ES-I3 (cell line): ENCODE measurements around the gene SYNPO2.

Experiments
- H3K36me3 ChIP-seq: 2 replicates; pipeline ENCODE4 v1.6.1; 2013; ENCODE audit warnings: mild to moderate bottlenecking, low read length, control low read depth, moderate library complexity; ENCODE audit not compliant: insufficient read depth
- H3K4me1 ChIP-seq: 2 replicates; pipeline ENCODE4 v1.6.1; 2013; ENCODE audit warnings: mild to moderate bottlenecking, control low read depth, low read length; ENCODE audit not compliant: insufficient read depth
- H3K9ac ChIP-seq: 2 replicates; pipeline ENCODE4 v1.6.1; 2013; ENCODE audit warnings: low read depth, mild to moderate bottlenecking, low read length, moderate library complexity
- H3K9me3 ChIP-seq: 2 replicates; pipeline ENCODE4 v1.6.1; 2013; ENCODE audit warnings: mild to moderate bottlenecking, low read length, moderate library complexity; ENCODE audit not compliant: control insufficient read depth, insufficient read depth

The SYNPO2 gene

DNA sequence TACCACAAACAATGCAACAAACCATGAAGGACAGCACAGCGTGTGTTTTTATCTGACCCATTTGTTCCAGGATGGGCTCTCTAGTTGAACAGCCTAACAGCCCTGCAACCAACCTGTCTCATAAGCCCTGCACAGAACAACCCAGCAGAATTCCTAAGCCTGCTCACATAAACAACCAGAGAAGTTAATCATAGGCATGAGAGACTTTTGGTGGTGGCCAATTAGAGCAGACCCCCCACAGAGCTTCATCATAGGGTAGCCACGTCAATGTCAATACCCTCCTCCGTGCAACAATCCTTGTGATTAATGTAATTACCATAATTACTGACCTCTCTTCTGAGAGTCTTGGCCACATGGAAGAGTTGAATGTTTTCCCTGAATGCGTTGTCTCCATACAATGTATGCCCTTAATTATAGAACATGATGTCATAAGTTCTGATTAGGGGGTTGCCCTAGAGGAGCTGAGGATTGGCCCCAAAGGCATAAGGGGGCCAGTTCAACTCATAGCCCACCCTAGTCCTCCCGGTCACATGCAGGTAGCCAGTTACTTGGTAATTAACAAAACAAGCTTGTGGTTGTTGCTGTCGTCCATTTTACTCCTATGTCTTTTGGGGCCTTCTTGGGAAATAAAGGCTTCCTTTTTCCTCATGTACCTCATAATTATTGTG, 92.7 kb downstream of the SYNPO2 start:
- H3K36me3 ChIP-seq: no peaks in the 10 kb centered on the region
- H3K9ac ChIP-seq: no peak overlapping the region
- H3K4me1 ChIP-seq: no peaks in the 10 kb centered on the region; the same call in 1 of the 2 replicates
- H3K9me3 ChIP-seq: no peaks in the 10 kb centered on the region

GRCh38 chr4:118981839-118982381, 93.3 kb downstream of the SYNPO2 start:
- Histone ChIP-seq H3K4me1 (no peaks in the 10 kb centered on the region; the same call in 1 of the 2 replicates), H3K9me3 (no peaks in the 10 kb centered on the region), H3K36me3 (no peaks in the 10 kb centered on the region), H3K9ac (no peak overlapping the region)

DNA sequence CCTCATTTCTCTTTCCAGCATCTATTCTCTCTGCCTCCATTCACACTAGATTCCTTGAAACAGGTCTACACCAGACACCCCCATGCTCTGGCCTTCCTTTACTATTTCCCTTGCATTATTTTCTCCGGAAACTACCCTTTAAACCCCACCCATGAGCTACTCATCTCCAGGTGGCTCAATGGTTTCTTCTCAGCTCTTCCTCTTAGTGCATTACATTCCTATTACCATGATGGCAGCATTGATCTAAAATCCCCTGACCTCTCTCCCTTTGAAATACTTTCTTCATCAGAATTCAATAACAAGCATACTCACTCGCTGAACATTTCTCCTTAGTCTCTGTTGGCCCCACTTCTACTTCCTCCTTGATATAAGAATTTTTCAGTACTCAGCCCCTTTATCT, 94.6 kb downstream of the SYNPO2 start:
- H3K9me3 ChIP-seq: no peaks in the 10 kb centered on the region
- no peaks in the 10 kb centered on the region; the same call in 1 of the 2 replicates for H3K4me1 ChIP-seq
- H3K36me3 ChIP-seq: no peaks in the 10 kb centered on the region
- H3K9ac ChIP-seq: no peak overlapping the region

DNA sequence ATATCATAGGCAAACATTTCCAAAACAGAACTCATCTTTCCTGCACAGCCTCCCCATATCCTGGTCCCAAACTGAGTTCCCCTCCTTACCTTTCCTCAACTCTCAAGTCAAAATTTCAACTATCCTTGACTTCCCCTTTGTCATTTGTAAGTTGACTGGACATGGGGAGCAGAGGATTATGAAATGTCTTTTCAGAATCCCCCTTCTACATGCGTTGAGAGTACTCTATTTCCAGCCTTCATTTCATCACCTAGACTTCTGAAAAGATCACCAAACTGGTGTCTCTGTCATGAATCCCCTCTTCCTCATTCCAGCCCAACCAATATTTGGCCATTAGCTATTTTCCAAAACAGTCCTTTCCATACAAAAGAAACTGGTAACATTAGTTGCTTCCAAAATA, 95.2 kb downstream of the SYNPO2 start:
- no peaks in the 10 kb centered on the region for H3K36me3 ChIP-seq
- H3K9me3 ChIP-seq: no peaks in the 10 kb centered on the region
- H3K9ac ChIP-seq: no peak overlapping the region
- H3K4me1 ChIP-seq: no peaks in the 10 kb centered on the region; the same call in 1 of the 2 replicates

DNA sequence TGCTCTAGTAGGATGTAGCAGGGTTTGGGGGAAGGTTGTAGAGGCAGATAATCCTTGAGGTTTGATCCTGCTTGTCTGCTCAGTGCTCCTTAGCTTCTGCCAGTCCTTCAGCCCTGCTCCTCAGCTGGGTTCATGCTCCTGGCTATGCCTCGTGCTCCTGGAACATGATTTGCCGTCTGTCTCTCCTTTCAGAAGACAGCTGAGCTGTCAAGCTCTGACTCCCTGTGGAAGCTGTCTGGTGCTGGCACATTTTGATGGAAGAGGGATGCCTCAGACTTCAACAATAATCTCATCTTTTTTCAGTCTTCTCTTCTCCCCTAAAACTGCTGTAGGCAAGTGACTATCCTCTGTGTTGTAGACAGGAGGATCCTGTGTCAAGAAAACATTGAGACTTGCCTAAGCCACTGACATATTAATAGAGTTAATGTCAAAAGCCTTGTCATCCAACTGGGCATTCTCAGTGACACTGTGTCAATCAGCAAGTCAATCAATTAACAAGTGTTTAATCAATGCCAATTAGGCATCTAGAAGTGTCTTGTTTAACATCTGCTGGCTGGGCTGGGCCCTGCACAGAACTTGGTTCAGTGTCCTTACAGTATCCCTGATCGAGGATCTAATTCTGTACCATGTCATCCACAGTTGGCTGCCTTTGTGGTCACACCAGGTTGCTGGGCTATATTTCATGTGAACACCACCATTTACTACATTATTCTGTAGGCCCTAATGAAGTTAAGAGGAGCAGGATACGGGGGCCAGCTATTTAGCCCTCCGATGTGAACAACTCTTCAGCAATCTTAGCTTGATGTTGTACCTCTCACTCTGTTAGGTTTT, 96.7 kb downstream of the SYNPO2 start:
- Histone ChIP-seq H3K36me3 (no peaks in the 10 kb centered on the region), H3K9ac (no peak overlapping the region), H3K4me1 (no peaks in the 10 kb centered on the region; the same call in 1 of the 2 replicates), H3K9me3 (no peaks in the 10 kb centered on the region)

GRCh38 chr4:118987959-118988634, 99.4 kb downstream of the SYNPO2 start:
- Histone ChIP-seq H3K9me3 (no peaks in the 10 kb centered on the region), H3K4me1 (no peaks in the 10 kb centered on the region), H3K9ac (no peak overlapping the region), H3K36me3 (no peaks in the 10 kb centered on the region)

DNA sequence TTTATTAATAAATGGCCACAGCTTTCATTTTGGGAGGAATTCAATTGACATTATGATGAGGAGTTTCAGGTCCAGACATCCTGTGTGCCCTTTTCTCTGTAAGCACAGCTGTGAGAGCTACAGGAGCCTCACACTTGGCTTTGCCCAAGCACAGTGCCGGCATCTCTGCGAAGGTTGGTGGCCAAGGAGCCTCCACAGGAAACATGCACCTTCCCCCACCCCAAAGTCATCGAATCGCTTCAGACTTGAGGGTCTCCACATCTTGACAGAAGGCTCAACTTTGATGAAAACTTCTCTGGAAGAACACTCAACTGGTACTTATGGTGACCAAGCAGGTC, 100.0 kb downstream of the SYNPO2 start:
- Histone ChIP-seq H3K36me3 (no peaks in the 10 kb centered on the region), H3K9me3 (no peaks in the 10 kb centered on the region), H3K9ac (no peak overlapping the region)

GRCh38 chr4:118989098-118990080, 100.7 kb downstream of the SYNPO2 start:
- Histone ChIP-seq H3K9ac (no peak overlapping the region), H3K36me3 (no peaks in the 10 kb centered on the region), H3K4me1 (no peaks in the 10 kb centered on the region), H3K9me3 (no peaks in the 10 kb centered on the region)

More for the DNA sequence above, 100.0 kb downstream of the SYNPO2 start:
- no peaks in the 10 kb centered on the region for H3K4me1 ChIP-seq

DNA sequence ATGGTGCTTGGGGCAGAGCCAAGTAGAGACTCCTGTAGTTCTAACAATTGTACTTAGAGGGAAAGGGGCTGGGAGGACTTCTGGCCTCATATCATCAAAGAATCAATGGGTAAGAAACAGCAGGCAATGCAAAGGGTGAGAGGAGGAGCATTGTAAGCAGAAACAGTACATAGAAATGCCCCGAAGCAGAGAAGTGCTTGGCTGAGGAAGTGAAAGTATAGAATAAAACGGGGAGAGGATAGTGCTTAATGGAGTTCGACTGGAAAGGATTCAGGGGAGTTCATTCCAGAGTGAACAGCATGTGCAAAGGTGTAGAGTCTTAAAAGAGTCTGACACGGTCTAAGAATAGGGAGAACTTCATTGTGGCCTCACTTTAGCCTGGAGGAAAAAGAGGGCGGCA, 103.0 kb downstream of the SYNPO2 start:
- Histone ChIP-seq H3K4me1 (no peaks in the 10 kb centered on the region), H3K36me3 (no peaks in the 10 kb centered on the region), H3K9ac (no peak overlapping the region), H3K9me3 (no peaks in the 10 kb centered on the region)

GRCh38 chr4:118992149-118992548, 103.5 kb downstream of the SYNPO2 start:
- no peaks in the 10 kb centered on the region for H3K36me3 ChIP-seq
- H3K9ac ChIP-seq: no peak overlapping the region
- H3K9me3 ChIP-seq: no peaks in the 10 kb centered on the region
- H3K4me1 ChIP-seq: no peaks in the 10 kb centered on the region

GRCh38 chr4:118993333-118993732, 104.7 kb downstream of the SYNPO2 start:
- Histone ChIP-seq H3K4me1 (no peaks in the 10 kb centered on the region), H3K9ac (no peak overlapping the region), H3K9me3 (no peaks in the 10 kb centered on the region), H3K36me3 (no peaks in the 10 kb centered on the region)

DNA sequence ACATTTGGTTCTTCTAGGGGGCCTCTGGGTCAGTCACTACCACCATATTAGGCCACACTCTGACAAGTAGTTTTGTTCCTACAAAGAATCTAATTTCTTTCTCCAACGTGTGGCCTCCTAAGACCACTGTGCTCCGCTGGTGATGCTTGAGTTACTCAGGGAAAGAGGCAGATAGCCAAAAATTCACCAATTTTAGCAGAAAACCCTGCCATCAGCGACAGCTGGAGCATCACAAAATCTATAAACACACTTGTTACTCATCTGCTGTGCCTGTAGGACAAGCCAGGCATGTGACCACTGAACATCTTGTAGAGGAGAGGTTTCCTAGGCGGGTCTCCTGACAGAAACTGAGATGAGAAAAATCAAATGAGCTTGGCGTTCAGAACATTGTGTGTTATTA, 105.4 kb downstream of the SYNPO2 start:
- Histone ChIP-seq H3K36me3 (no peaks in the 10 kb centered on the region), H3K9ac (no peak overlapping the region), H3K9me3 (no peaks in the 10 kb centered on the region), H3K4me1 (no peaks in the 10 kb centered on the region)

- Histone ChIP-seq H3K9ac (no peak overlapping the region), H3K36me3 (no peaks in the 10 kb centered on the region), H3K4me1 (peaks cover 11% of the 10 kb centered on the region), H3K9me3 (no peaks in the 10 kb centered on the region)
Observed at GRCh38 chr4:118995693-118996391, 107.2 kb downstream of the SYNPO2 start.
